HEK293T (cell line): Measurements from ENCODE around the gene WDR49.

Experiments used
- BHLHE40 ChIP-seq: fragments of 450-650 bp; IDR thresholded peaks from 2 replicates; pipeline ENCODE4 v1.6.1; 2016; ENCODE audit warnings: mild to moderate bottlenecking, moderate library complexity, borderline replicate concordance
- CTBP1 ChIP-seq: fragments of 450-650 bp; IDR thresholded peaks from 2 replicates; pipeline ENCODE4 v1.6.1; 2016; ENCODE audit warnings: borderline replicate concordance
- NFRKB ChIP-seq: fragments of 450-650 bp; IDR thresholded peaks from 2 replicates; pipeline ENCODE4 v1.6.1; 2016; ENCODE audit warnings: mild to moderate bottlenecking, moderate library complexity

GRCh38 chr3:167605871-167606270 lies 47.9 kb downstream of the WDR49 start:
- TF ChIP-seq NFRKB: no peak
- TF ChIP-seq BHLHE40: no peak
- TF ChIP-seq CTBP1: no peak
